HG03442 (cell line): ENCODE results near the gene ZNF438.
"Not testable (repeated sequence)": the region's sequence is repeated elsewhere in the genome, so short reads cannot be mapped to it uniquely, and the experiment has no call there.

Experiments used
- ATAC-seq: cut with Tn5 transposase; IDR thresholded peaks from one replicate; pipeline ENCODE4 v1.9.1; 2021; ENCODE audit warnings: mild to moderate bottlenecking, moderate library complexity; ENCODE audit not compliant: unreplicated experiment

ZNF438 gene

DNA sequence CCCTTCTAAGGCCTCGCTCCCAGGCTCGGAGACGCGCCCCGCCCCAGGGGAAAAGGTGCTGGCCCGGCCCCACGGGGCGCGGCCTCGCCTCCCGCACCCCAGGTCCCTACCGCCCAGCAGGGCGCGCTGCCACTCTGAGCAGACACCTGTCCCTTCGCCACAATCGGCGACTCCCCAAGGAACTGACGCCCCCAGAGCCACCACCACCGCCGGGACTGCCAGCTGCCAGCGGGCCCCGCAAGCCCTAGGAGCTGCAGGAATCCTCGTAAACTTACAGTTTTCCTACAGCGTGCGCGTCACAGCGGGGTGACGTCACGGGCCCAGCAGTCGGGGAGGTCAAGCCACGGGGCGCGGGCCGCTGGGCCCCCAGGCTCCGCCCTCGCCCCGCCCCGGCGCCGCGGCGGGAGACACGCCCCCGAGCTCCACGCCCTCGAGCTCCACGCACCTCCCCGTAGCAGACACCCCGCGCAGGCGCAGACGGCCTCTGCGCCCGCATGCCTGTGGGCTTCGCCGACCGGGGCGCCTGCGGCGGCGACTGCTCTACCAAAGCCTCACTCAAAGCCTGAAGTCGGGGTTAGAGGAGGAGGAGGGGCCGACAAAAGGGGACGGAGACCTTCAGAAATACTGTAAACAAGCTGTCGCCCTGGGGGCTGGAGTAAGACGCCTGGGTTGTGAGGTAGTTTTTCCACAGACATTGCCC lies at the start of gene ZNF438:
ZNF438 (minus strand) TSS at position 308 of the 700 bp plus-strand sequence. CDS start 154,831 bp downstream, outside the sequence.
- ATAC-seq, result peak; percentile 78

- no peak for ATAC-seq
Measured at GRCh38 chr10:31076610-31076988, 44.9 kb upstream of the ZNF438 start.

DNA sequence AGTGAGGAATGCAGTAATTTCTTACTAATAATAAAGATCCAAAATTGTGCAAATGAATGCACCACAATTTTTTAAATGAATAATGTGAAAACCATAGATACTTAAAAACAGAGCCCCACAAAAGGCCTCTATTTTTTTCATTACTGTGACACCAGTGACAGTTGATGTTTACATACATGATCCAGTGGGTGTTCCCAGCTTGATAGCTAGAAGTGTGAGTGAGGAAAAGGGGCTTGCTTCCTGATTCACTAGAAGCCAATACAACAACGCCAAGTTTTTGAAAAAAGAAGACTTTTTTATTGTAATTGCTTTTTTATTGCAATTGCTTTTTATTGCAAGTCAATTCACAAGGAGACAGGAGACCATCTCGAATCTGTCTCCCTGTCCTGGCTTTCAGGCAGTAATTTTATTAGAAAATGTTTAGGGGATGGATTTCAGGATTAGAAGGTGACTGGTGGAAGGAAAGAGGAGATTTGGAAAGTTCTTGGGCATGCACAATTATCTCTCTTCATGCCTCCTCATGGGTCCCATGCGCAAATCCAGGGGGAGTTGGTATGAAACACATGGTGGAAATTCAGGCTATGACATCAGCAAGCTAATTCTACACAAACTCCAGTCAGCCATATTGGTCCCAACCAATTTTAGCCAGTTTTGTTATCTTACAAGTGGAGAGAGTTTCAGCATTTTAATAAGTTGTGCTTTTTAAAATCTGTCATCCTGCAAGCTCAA lies 44.4 kb upstream of the ZNF438 start:
- ATAC-seq, result no peak

GRCh38 chr10:31075434-31075833 lies 43.8 kb upstream of the ZNF438 start:
- no peak for ATAC-seq

GRCh38 chr10:31074722-31075086 lies 43.0 kb upstream of the ZNF438 start:
- ATAC-seq, result no peak

DNA sequence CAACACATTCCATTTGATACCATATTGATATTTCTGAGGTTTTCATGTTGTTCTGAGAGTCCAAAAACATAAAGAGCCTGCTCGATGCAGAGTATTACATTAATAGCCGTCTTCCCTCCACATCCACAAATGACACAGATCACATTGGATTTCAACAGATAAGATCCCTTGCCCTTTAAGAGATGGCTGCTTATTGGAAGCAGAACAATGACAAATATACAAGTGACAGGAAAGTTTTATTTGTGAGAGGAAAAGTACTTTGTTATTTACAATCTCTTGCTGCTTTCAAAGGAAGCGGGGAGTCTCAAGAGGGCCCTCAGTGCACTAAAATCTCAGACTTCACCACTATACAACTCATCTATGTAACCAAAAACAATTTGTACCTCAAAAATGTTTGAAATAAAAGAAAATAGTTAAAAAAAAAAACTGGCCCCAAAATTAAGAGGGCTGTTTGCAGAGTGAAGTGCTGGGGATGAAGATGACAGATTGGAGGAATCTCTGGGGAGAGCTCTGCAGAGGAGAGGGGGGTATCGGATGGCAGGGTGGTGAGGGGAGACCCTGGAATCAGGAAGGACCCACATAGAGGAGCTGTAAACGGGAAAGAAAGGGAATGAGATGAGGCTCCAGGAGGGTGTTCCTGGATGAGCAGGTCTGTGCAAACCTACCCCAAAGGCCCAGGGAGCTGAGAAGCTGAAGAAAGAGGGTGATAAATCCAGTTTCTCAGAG lies 42.5 kb upstream of the ZNF438 start:
- ATAC-seq, result no peak

- no peak for ATAC-seq
Measured at GRCh38 chr10:31073211-31073610, 41.5 kb upstream of the ZNF438 start.

GRCh38 chr10:31072451-31072850 lies 40.8 kb upstream of the ZNF438 start:
- no peak for ATAC-seq

GRCh38 chr10:31071232-31072005 lies 39.8 kb upstream of the ZNF438 start:
- ATAC-seq, result no peak

DNA sequence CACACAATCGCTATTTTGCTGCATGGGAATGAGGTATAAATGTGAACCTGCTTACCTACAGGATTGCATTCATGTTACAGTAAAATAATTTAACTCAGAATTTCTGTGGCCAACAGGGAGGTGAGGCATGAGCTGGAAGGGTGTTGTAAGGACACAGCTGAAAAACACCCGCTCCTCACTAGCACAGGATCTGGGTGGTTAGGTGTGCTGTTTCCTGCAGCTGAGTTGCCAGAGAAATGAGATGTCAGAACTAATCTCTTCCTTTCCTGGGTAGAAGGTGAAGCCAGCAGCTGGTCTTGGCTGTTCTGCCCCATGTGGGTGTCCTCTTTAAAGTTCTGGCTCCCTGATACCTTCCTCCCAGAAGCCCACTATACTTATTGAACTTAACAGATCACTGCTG lies 39.0 kb upstream of the ZNF438 start:
- ATAC-seq, result no peak

DNA sequence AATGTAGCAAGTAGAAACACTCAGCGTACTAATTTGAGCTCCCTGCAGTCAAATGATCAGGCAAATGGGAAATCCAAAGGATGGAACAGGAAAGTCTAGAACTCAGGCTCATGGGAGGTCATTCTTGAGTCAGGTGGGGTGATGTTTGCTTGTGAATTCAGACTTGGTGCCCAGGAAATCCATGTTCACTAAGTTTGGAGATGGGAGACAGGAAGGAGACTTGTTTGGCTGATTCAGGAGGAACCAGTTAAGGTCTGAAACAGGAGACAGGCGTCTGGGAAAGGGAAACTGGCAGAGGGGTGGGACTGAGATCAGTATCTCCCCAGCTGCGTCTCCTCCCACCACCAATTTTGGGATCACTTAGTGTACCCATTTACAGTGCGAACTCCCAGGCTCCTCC lies 38.4 kb upstream of the ZNF438 start:
- ATAC-seq, result no peak

DNA sequence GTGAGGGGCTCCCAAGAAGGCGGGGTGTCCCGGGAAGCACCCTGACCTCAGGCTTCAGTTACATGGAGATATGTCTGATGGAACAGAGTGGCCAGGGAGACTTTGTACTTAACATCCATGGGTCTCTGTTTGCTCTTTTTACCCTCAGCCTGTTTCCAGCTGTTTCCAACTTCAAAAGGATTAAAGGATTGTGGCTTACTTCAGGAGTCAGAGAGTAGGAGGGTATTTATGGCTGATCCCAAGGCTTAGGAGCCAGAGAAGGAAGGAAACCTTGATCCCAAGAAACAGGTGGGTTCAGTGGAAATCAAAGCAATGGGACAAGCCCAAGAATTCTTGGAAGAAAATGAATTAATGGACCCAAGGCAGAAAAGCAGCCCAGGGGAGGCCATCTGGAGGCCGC lies 37.7 kb upstream of the ZNF438 start:
- no peak for ATAC-seq

DNA sequence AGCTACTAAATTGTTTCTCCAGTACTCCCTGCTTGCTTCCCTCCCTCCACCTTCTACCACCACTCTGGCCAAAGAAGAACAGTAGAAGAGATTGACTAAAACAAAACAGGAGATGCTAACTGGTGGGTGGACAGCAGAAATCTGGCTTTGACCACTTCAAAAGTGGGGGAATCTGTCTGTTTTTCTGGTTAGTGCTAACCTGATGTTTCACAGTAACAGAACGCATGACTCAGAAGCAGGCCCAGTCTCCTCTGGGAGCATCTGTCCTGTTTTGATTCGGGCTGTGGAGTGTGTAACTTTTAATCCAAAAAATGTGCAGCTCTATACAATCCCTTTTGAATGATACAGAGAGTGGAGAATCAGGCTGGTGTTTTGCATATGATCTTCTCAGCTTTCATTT lies 32.7 kb upstream of the ZNF438 start:
- ATAC-seq, result no peak

DNA sequence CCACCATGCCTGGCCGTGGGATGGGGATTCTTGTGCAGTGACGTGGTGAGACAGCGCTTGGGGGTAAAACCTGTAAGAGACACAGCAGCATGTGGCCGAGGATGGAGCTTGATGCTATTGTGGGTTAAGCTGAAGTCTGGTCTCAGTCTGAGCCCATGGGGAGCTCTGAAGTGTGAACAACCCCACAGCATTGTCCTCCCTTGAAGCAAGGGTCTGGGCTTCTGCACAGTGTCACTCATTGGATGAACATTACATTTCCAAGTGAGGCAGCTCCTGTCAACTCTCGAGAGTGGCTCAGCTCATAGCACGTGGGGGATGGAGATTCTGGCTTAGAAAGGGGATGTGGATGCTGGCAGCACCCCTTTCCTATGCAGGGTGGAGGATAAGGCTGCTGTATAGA lies 32.2 kb upstream of the ZNF438 start:
- no peak for ATAC-seq

DNA sequence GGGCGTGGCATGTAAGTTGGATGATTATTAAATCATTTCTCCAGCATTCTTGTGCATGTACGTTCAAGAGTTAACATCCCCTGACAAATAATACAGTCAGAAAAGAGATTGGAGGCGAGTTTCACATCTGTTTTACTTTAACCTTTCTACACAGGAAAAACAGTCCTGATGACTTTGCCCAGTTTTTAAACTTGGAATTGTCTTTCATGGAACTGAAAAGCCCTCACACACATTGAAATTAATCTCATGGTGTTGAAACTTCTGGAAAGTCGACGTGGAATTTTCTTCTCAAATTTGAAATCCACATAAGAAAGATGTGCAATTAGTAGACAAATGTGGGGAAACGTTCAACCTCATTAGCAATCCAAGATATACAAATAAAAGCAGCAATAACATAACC lies 31.2 kb upstream of the ZNF438 start:
- no peak for ATAC-seq

DNA sequence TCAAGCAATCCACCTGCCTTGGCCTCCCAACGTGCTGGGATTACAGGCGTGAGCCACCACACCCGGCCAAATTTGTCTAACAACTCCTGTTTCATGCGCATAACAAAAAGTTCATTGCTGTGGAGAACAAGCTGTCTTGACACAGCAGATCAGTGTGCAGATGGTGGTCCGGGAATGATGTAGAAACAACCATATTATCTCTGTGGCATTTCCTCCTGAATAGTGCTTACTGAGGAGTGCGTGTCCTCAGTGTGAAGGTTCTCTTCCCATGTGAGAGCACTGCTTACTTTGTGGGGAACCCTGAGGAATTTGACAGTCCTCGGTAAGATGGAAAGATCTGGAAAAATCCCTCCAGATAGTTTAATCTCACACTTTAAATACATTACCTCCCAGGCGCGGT lies 30.3 kb upstream of the ZNF438 start:
- no peak for ATAC-seq

DNA sequence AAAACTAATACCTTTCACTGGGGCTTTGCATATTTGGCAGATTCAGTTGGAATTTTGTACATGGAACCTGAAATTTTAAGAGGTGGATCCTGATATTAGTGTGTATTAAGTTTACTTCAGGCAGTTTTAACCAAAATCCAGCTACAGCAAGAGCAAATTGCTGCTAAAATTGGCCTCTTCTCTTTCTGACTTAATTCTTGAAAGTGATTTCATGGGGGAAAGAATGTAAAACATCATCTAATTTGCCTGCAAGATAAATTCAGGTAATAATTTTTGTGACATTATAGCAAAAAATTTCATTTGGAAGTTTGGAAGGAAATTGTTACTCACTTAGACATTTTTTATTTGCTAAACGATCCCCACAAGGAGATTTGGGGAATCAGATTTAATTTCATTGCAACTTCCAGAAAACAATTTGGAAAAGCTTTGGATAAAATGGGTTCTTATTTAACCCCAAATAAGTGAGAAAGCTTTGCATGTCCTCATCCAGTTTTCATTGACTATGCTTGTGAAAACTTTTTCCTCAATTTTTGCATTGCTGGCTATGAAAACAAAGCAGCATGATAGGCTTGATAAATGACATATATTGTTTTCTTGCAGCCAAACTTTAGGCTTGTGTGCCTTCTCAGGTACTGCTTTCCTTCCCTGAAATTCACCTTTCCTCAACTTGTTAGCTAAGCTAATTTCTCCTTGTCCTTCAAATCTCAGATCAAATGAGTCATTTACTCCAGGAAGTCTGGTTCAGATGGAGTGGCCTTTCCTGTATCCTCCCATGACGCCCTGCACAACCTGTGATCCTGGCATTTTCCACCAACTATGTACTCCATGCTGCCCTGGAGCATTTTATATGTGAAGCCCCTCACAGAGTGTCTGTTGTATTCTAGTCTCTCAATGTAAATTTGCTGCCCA lies 27.4 kb upstream of the ZNF438 start:
- no peak for ATAC-seq

DNA sequence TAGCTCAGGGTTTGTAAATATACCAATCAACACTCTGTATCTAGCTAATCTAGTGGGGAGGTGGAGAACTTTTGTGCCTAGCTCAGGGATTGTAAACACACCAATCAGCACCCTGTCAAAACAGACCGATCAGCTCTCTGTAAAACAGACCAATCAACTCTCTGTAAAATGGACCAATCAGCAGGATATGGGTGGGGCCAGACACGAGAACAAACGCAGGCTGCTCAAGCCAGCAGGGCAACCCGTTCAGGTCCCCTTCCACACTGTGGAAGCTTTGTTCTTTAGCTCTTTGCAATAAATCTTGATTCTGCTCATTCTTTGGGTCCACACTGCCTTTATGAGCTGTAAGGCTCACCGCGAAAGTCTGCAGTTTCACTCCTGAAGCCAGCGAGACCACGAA lies 25.0 kb upstream of the ZNF438 start:
- ATAC-seq, result not testable (repeated sequence)

- no peak for ATAC-seq
Measured at GRCh38 chr10:31055573-31056251, 24.0 kb upstream of the ZNF438 start.

GRCh38 chr10:31051703-31052102 lies 20.0 kb upstream of the ZNF438 start:
- ATAC-seq, result no peak
